Activated T-cell treated with anti-CD3 and anti-CD28 coated beads for 1 hour (primary cell): ENCODE measurements around the gene NEURL1B.
"Not testable (repeated sequence)": the region's sequence is repeated elsewhere in the genome, so short reads cannot be mapped to it uniquely, and the experiment has no call there.

Source experiments
- DNase-seq: peaks from one replicate; pipeline ENCODE4 v3.0.0-alpha.2; 2020; ENCODE audit warnings: low read depth

NEURL1B gene

GRCh38 chr5:172657524-172658233, 16.6 kb downstream of the NEURL1B start:
- DNase-seq = not testable (repeated sequence)

GRCh38 chr5:172658391-172658790, 17.3 kb downstream of the NEURL1B start:
- DNase-seq = no peak

- no peak for DNase-seq
Observed at GRCh38 chr5:172658961-172659501, 18.0 kb downstream of the NEURL1B start.

- no peak for DNase-seq
Observed at GRCh38 chr5:172659570-172659908, 18.5 kb downstream of the NEURL1B start.

GRCh38 chr5:172659909-172660628, 19.0 kb downstream of the NEURL1B start:
- no peak for DNase-seq

GRCh38 chr5:172660974-172661373, 19.9 kb downstream of the NEURL1B start:
- no peak for DNase-seq

- DNase-seq = no peak
Observed at GRCh38 chr5:172661526-172661925, 20.5 kb downstream of the NEURL1B start.

GRCh38 chr5:172662596-172662995, 21.5 kb downstream of the NEURL1B start:
- DNase-seq = no peak

- no peak for DNase-seq
Observed at GRCh38 chr5:172664018-172664417, 23.0 kb downstream of the NEURL1B start.

- no peak for DNase-seq
Observed at GRCh38 chr5:172664681-172665541, 23.8 kb downstream of the NEURL1B start.

- no peak for DNase-seq
Observed at GRCh38 chr5:172666251-172666650, 25.2 kb downstream of the NEURL1B start.

GRCh38 chr5:172667786-172668593, 26.9 kb downstream of the NEURL1B start:
- no peak for DNase-seq

GRCh38 chr5:172668594-172669071, 27.6 kb downstream of the NEURL1B start:
- DNase-seq = no peak

- no peak for DNase-seq
Observed at GRCh38 chr5:172669386-172670004, 28.4 kb downstream of the NEURL1B start.

GRCh38 chr5:172670005-172670402, 28.9 kb downstream of the NEURL1B start:
- no peak for DNase-seq

GRCh38 chr5:172670444-172670843, 29.4 kb downstream of the NEURL1B start:
- DNase-seq = no peak

- no peak for DNase-seq
Observed at GRCh38 chr5:172671091-172671490, 30.0 kb downstream of the NEURL1B start.

GRCh38 chr5:172672681-172673080, 31.6 kb downstream of the NEURL1B start:
- DNase-seq = no peak

- DNase-seq = no peak
Observed at GRCh38 chr5:172674155-172674554, 33.1 kb downstream of the NEURL1B start.

GRCh38 chr5:172676914-172677475, 35.9 kb downstream of the NEURL1B start:
- DNase-seq = no peak
